Hematopoietic multipotent progenitor cell (in vitro differentiated cells): Measurements from ENCODE around the gene TRIM48. TPM values are rescaled to one million over a fixed set of nuclear protein-coding genes. Genes with fewer than 3 reads are reported as not detected.
"Not testable (repeated sequence)": the region's sequence is repeated elsewhere in the genome, so short reads cannot be mapped to it uniquely, and the experiment has no call there.

Experiments
- DNase-seq, 3 donors: peaks; one replicate each; pipeline ENCODE4 v3.0.0-alpha.2; 2011 to 2015; ENCODE audit warnings: low read depth in 2 of 3, low spot score in 2 of 3
- small RNA-seq: library from RNA; depleted of rRNA; stranded (forward); fragments of <200 nt; gene quantifications from one replicate; pipeline ENCODE3, GENCODE V24; 2012
- total RNA-seq: library from RNA; depleted of rRNA; stranded (reverse); fragments of >200 nt; gene quantifications from one replicate; pipeline ENCODE4 v1.2.3, GENCODE V29; 2012

The TRIM48 gene, protein sequence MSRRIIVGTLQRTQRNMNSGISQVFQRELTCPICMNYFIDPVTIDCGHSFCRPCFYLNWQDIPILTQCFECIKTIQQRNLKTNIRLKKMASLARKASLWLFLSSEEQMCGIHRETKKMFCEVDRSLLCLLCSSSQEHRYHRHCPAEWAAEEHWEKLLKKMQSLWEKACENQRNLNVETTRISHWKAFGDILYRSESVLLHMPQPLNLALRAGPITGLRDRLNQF
- not detected for total RNA-seq

DNA sequence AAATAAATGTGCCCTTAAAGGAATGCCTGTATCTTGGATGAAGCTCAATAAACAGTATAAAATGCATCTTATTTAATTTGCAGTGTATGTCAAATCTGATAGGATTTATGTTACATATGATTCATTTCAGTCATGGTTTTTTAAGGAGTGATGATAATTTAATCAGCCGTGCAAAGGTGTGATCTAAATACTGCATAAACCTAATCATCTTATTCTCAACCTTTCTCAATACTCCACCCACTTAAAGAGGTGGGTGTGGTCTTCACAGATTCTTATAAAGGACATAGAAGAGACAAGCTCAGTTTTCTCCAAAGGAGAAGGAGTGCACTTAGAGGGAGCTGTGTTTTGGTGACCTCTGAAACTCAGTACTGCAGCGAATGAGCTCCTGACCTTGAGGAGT, at the start of gene TRIM48:
TRIM48 (plus strand) TSS at position 301 of the 400 bp plus-strand sequence. CDS start 113 bp downstream, outside the sequence.
- not testable (repeated sequence) for DNase-seq

DNA sequence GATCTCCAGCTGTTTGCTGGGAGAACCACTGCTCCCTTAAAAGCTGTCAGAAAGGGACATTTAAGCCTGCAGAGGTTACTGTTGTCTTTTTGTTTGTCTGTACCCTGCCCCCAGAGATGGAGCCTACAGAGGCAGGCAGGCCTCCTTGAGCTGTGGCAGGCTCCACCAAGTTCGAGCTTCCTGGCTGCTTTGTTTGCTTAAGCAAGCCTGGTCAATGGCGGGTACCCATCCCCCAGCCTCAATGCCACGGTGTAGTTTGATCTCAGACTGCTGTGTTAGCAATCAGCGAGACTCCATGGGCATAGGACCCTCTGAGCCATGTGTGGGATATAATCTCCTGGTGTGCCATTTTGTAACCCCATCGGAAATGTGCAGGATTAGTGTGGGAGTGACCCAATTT, 23.6 kb upstream of the TRIM48 start:
- DNase-seq = not testable (repeated sequence)

GRCh38 chr11:55263081-55263480, 1.1 kb downstream of the TRIM48 start:
- DNase-seq = no peak

Small RNAs within 50 kb of the gene (small RNA-seq; reads per million reads assigned to genes)
- not detected for gene AP005597.4

Other genes with a start within 250 kb of the TRIM48 start
- not detected for gene OR4A16, start 81.0 kb downstream of the TRIM48 start, total RNA-seq
- gene OR4A15, start 105.8 kb downstream of the TRIM48 start, total RNA-seq = not detected